AG20443 (cell line): ENCODE data around the gene CTNND2.

Experiments
- DNase-seq: peaks from one replicate; pipeline ENCODE4 v3.0.0; 2012; ENCODE audit warnings: low spot score, mixed read lengths

The CTNND2 gene

GRCh38 chr5:11385251-11385900 lies 518.9 kb downstream of the CTNND2 start:
- peak; percentile 28 for DNase-seq

- DNase-seq: peak; percentile 14
These were observed 519.6 kb downstream of the CTNND2 start for GRCh38 chr5:11384441-11385250.

- DNase-seq: no peak
These were observed 520.6 kb downstream of the CTNND2 start for GRCh38 chr5:11383506-11384095.

GRCh38 chr5:11378461-11378860 lies 525.8 kb downstream of the CTNND2 start:
- no peak for DNase-seq

GRCh38 chr5:11377896-11378295 lies 526.4 kb downstream of the CTNND2 start:
- no peak for DNase-seq

GRCh38 chr5:11372191-11372590 lies 532.1 kb downstream of the CTNND2 start:
- DNase-seq: no peak

GRCh38 chr5:11371021-11371420 lies 533.2 kb downstream of the CTNND2 start:
- no peak for DNase-seq

GRCh38 chr5:11364531-11364930 lies 539.7 kb downstream of the CTNND2 start:
- DNase-seq: no peak

- no peak for DNase-seq
These were observed 540.5 kb downstream of the CTNND2 start for GRCh38 chr5:11363631-11364178.

- no peak for DNase-seq
These were observed 542.5 kb downstream of the CTNND2 start for GRCh38 chr5:11361768-11362167.

- no peak for DNase-seq
These were observed 546.3 kb downstream of the CTNND2 start for GRCh38 chr5:11357928-11358327.

GRCh38 chr5:11355491-11355890 lies 548.8 kb downstream of the CTNND2 start:
- DNase-seq: no peak

- DNase-seq: no peak
These were observed 557.9 kb downstream of the CTNND2 start for GRCh38 chr5:11346336-11346735.

GRCh38 chr5:11335881-11336760 lies 568.1 kb downstream of the CTNND2 start:
- DNase-seq: no peak

- no peak for DNase-seq
These were observed 569.8 kb downstream of the CTNND2 start for GRCh38 chr5:11334404-11334803.

- DNase-seq: no peak
These were observed 574.6 kb downstream of the CTNND2 start for GRCh38 chr5:11329679-11330078.

GRCh38 chr5:11324521-11325289 lies 579.5 kb downstream of the CTNND2 start:
- DNase-seq: no peak

GRCh38 chr5:11323761-11324160 lies 580.5 kb downstream of the CTNND2 start:
- DNase-seq: no peak

- no peak for DNase-seq
These were observed 582.1 kb downstream of the CTNND2 start for GRCh38 chr5:11322133-11322532.

- no peak for DNase-seq
These were observed 584.2 kb downstream of the CTNND2 start for GRCh38 chr5:11319836-11320580.
